H9 (cell line): ENCODE data around the gene IL17REL. TPM values are rescaled to one million over a fixed set of nuclear protein-coding genes. Genes with fewer than 3 reads are reported as not detected.

ENCODE experiments used
- DNase-seq: peaks from one replicate; pipeline ENCODE4 v3.0.0-alpha.2; 2017
- H2AFZ ChIP-seq: one replicate; pipeline ENCODE4 v1.6.1; 2013; ENCODE audit warnings: mild to moderate bottlenecking, low read length, control low read depth, moderate library complexity
- H2AK5ac ChIP-seq: 2 replicates; pipeline ENCODE4 v1.6.1; 2013; ENCODE audit warnings: low read length, control low read depth, mixed read lengths; ENCODE audit not compliant: insufficient read length
- H2BK120ac ChIP-seq: one replicate; pipeline ENCODE4 v1.6.1; 2013; ENCODE audit warnings: low read depth, mild to moderate bottlenecking, low read length, control low read depth, inconsistent platforms; ENCODE audit not compliant: poor library complexity, severe bottlenecking
- H2BK12ac ChIP-seq: 2 replicates; pipeline ENCODE4 v1.6.1; 2013; ENCODE audit warnings: low read length, control low read depth, mixed read lengths, low read depth; ENCODE audit not compliant: insufficient read length
- H2BK15ac ChIP-seq: 2 replicates; pipeline ENCODE4 v1.6.1; 2013; ENCODE audit warnings: low read depth, low read length, control low read depth
- H2BK20ac ChIP-seq: one replicate; pipeline ENCODE4 v1.6.1; 2013; ENCODE audit warnings: low read depth, mild to moderate bottlenecking, low read length, control low read depth, inconsistent platforms; ENCODE audit not compliant: poor library complexity, severe bottlenecking
- H2BK5ac ChIP-seq: 2 replicates; pipeline ENCODE4 v1.6.1; 2013; ENCODE audit warnings: low read length, control low read depth, mixed read lengths; ENCODE audit not compliant: insufficient read length
- H3K14ac ChIP-seq: 2 replicates; pipeline ENCODE4 v1.6.1; 2013; ENCODE audit warnings: low read length, control low read depth; ENCODE audit not compliant: insufficient read depth
- H3K18ac ChIP-seq: 2 replicates; pipeline ENCODE4 v1.6.1; 2013; ENCODE audit warnings: low read depth, mild to moderate bottlenecking, mixed read lengths, low read length, control low read depth; ENCODE audit not compliant: insufficient read length
- H3K23ac ChIP-seq: 2 replicates; pipeline ENCODE4 v1.6.1; 2013; ENCODE audit warnings: low read length, control low read depth, mixed read lengths, low read depth; ENCODE audit not compliant: insufficient read length
- H3K23me2 ChIP-seq: 2 replicates; pipeline ENCODE4 v1.6.1; 2013; ENCODE audit warnings: low read depth, mild to moderate bottlenecking, mixed read lengths, low read length, control low read depth; ENCODE audit not compliant: insufficient read length, poor library complexity, severe bottlenecking
- H3K27ac ChIP-seq: 2 replicates; pipeline ENCODE4 v1.5.1; 2013; ENCODE audit warnings: low read length, control low read depth, mixed read lengths, low read depth; ENCODE audit not compliant: insufficient read length
- H3K27me3 ChIP-seq: 2 replicates; pipeline ENCODE4 v1.6.1; 2013; ENCODE audit warnings: low read length, control low read depth, inconsistent platforms; ENCODE audit not compliant: insufficient read depth
- H3K4ac ChIP-seq: 2 replicates; pipeline ENCODE4 v1.6.1; 2013; ENCODE audit warnings: low read depth, mild to moderate bottlenecking, control low read depth, inconsistent platforms, low read length, moderate library complexity
- H3K4me1 ChIP-seq: 2 replicates; pipeline ENCODE4 v1.6.1; 2013; ENCODE audit warnings: low read length, control low read depth, inconsistent platforms; ENCODE audit not compliant: insufficient read depth
- H3K4me2 ChIP-seq: 2 replicates; pipeline ENCODE4 v1.6.1; 2013; ENCODE audit warnings: low read length, control low read depth, mixed read lengths; ENCODE audit not compliant: insufficient read length, insufficient read depth
- H3K56ac ChIP-seq: 2 replicates; pipeline ENCODE4 v1.6.1; 2013; ENCODE audit warnings: low read depth, mild to moderate bottlenecking, mixed read lengths, low read length, control low read depth; ENCODE audit not compliant: insufficient read length
- H3K79me1 ChIP-seq: 2 replicates; pipeline ENCODE4 v1.6.1; 2013; ENCODE audit warnings: low read depth, mild to moderate bottlenecking, moderate library complexity, low read length, control low read depth, inconsistent platforms; ENCODE audit not compliant: insufficient read depth, poor library complexity, severe bottlenecking
- H3K79me2 ChIP-seq: 2 replicates; pipeline ENCODE4 v1.6.1; 2013; ENCODE audit warnings: low read length, control low read depth, inconsistent platforms; ENCODE audit not compliant: insufficient read depth
- H3K9ac ChIP-seq: 2 replicates; pipeline ENCODE4 v1.6.1; 2013; ENCODE audit warnings: low read length, control low read depth, mixed read lengths; ENCODE audit not compliant: insufficient read length; ENCODE audit errors: extremely low read depth
- H3K9me3 ChIP-seq: one replicate; pipeline ENCODE4 v1.6.1; 2013; ENCODE audit warnings: low read depth, low read length, inconsistent platforms; ENCODE audit not compliant: control insufficient read depth
- H3T11ph ChIP-seq: one replicate; pipeline ENCODE4 v1.6.1; 2013; ENCODE audit warnings: mild to moderate bottlenecking, low read length, control low read depth, inconsistent platforms
- H4K20me1 ChIP-seq: one replicate; pipeline ENCODE4 v1.6.1; 2013; ENCODE audit not compliant: control insufficient read depth, insufficient read length, insufficient read depth
- H4K5ac ChIP-seq: 2 replicates; pipeline ENCODE4 v1.6.1; 2013; ENCODE audit warnings: low read depth, mild to moderate bottlenecking, mixed read lengths, low read length, control low read depth; ENCODE audit not compliant: insufficient read length
- H4K8ac ChIP-seq: replicated peaks from 2 replicates; pipeline ENCODE4 v1.6.1; 2013; ENCODE audit warnings: low read length, control low read depth, mixed read lengths, low read depth; ENCODE audit not compliant: insufficient read length
- H4K91ac ChIP-seq: 2 replicates; pipeline ENCODE4 v1.6.1; 2013; ENCODE audit warnings: low read depth, mild to moderate bottlenecking, moderate library complexity, mixed read lengths, low read length, control low read depth; ENCODE audit not compliant: insufficient read length
- H3K27ac Mint-ChIP-seq, 3 experiments: 2 replicates in 2 of 3; 3 replicates in 1 of 3; pipeline ENCODE4 v1.8.0; 2020 to 2021; ENCODE audit warnings: mixed read lengths in 3 of 3, mild to moderate bottlenecking in 1 of 3, moderate library complexity in 1 of 3
- H3K27me3 Mint-ChIP-seq: 2 replicates; pipeline ENCODE4 v1.8.0; 2021; ENCODE audit warnings: low read depth, mild to moderate bottlenecking, moderate library complexity, mixed read lengths
- H3K36me3 Mint-ChIP-seq, 3 experiments: 2 replicates in 2 of 3; 3 replicates in 1 of 3; pipeline ENCODE4 v1.8.0; 2020 to 2021; ENCODE audit warnings: low read depth in 3 of 3, mixed read lengths in 3 of 3; ENCODE audit not compliant: insufficient read depth in 1 of 3
- H3K4me1 Mint-ChIP-seq, 2 experiments: 2 replicates each; pipeline ENCODE4 v1.8.0; 2020; ENCODE audit warnings: mixed read lengths in 2 of 2
- H3K4me3 Mint-ChIP-seq, 2 experiments: 2 replicates in 1 of 2; 3 replicates in 1 of 2; pipeline ENCODE4 v1.8.0; 2020 to 2021; ENCODE audit warnings: mild to moderate bottlenecking in 2 of 2, mixed read lengths in 2 of 2, moderate library complexity in 1 of 2
- H3K9me3 Mint-ChIP-seq, 2 experiments: 2 replicates in 1 of 2; 3 replicates in 1 of 2; pipeline ENCODE4 v1.8.0; 2020; ENCODE audit warnings: mild to moderate bottlenecking in 2 of 2, mixed read lengths in 2 of 2, moderate library complexity in 1 of 2
- CTCF ChIP-seq: fragments of 200-600 bp; sonication (generic); conservative IDR thresholded peaks from 3 replicates; pipeline ENCODE4 v1.8.0; 2021; ENCODE audit warnings: antibody characterized with exemption, mild to moderate bottlenecking
- WGBS: extraction: QIAGEN DNeasy Blood & Tissue Kit; methylation state at CpG from one replicate; pipeline ENCODE4 v1.1.7; 2013; ENCODE audit warnings: missing lambda C conversion rate, low lambda C conversion rate, mixed read lengths; ENCODE audit not compliant: insufficient read length; ENCODE audit errors: extremely low coverage; 5-methylcytosine and 5-hydroxymethylcytosine counted together
- total RNA-seq: library from RNA; stranded (reverse); gene quantifications from 2 replicates; pipeline ENCODE4 v1.2.1, GENCODE V29; 2021

Gene IL17REL
- total RNA-seq, 1 experiment from 2014 or later, result 0.20 TPM

GRCh38 chr22:49953027-49953679 lies 59.4 kb downstream of the IL17REL start:
- H2BK20ac ChIP-seq, result no peak overlapping the region
- Mint-ChIP-seq H3K4me3 (no peak overlapping the region), H3K4me1 (peaks cover 0 to 13% of the 10 kb centered on the region in 2 experiments; a peak in 3 of 4 replicates), H3K27ac (no peak overlapping the region), H3K9me3 (no peaks in the 10 kb centered on the region), H3K27me3 (no peaks in the 10 kb centered on the region; the same call in none of the 2 replicates), H3K36me3 (no peaks in the 10 kb centered on the region; a peak in 1 of 7 replicates)
- no peak overlapping the region for H3K27ac ChIP-seq
- H3K23me2 ChIP-seq, result no peaks in the 10 kb centered on the region
- H3K14ac ChIP-seq, result no peak overlapping the region
- no peaks in the 10 kb centered on the region for H3K27me3 ChIP-seq
- H2AFZ ChIP-seq, result no peak overlapping the region
- H3K4ac ChIP-seq, result no peak overlapping the region
- no peak overlapping the region for H3K23ac ChIP-seq
- H3T11ph ChIP-seq, result no peak overlapping the region
- no peak overlapping the region for H2AK5ac ChIP-seq
- H3K79me2 ChIP-seq, result no peaks in the 10 kb centered on the region
- H3K4me1 ChIP-seq, result no peaks in the 10 kb centered on the region
- no peak overlapping the region for H3K56ac ChIP-seq
- no peak overlapping the region for H3K18ac ChIP-seq
- no peak overlapping the region for H4K5ac ChIP-seq
- H3K9ac ChIP-seq, result no peak overlapping the region
- H2BK12ac ChIP-seq, result no peak overlapping the region
- no peak overlapping the region for H2BK120ac ChIP-seq
- H2BK5ac ChIP-seq, result no peak overlapping the region
- no peaks in the 10 kb centered on the region for H3K9me3 ChIP-seq
- H4K8ac ChIP-seq, result no peak overlapping the region
- TF ChIP-seq CTCF, result no peak
- H2BK15ac ChIP-seq, result no peak overlapping the region
- no peak overlapping the region for H3K4me2 ChIP-seq
- no peak for DNase-seq
- WGBS, result no CpG with 5 or more reads among the region's 20 CpGs
- no peaks in the 10 kb centered on the region for H3K79me1 ChIP-seq
- no peaks in the 10 kb centered on the region for H4K20me1 ChIP-seq
- H4K91ac ChIP-seq, result no peak overlapping the region
